Muscle of leg (tissue), 16 donors: Measurements from ENCODE around the gene MYBPHL. TPM values are rescaled to one million over a fixed set of nuclear protein-coding genes. Genes with fewer than 3 reads are reported as not detected.

Experiments used
- DNase-seq: peaks from one replicate; pipeline ENCODE4 v3.0.0; 2013
- H3K27ac ChIP-seq: one replicate; pipeline ENCODE4 v1.5.1; 2013; ENCODE audit warnings: mild to moderate bottlenecking, low read length, control low read depth
- H3K27me3 ChIP-seq: one replicate; pipeline ENCODE4 v1.6.1; 2013; ENCODE audit warnings: low read length; ENCODE audit not compliant: control insufficient read depth, insufficient read depth
- H3K36me3 ChIP-seq: one replicate; pipeline ENCODE4 v1.6.1; 2013; ENCODE audit warnings: low read length; ENCODE audit not compliant: control insufficient read depth, insufficient read depth
- H3K4me1 ChIP-seq: one replicate; pipeline ENCODE4 v1.6.1; 2013; ENCODE audit warnings: low read length; ENCODE audit not compliant: control insufficient read depth, insufficient read depth
- H3K4me3 ChIP-seq: one replicate; pipeline ENCODE4 v1.5.1; 2013; ENCODE audit warnings: low read length, control low read depth
- H3K9me3 ChIP-seq: replicated peaks from 2 replicates; pipeline ENCODE4 v1.6.1; 2013; ENCODE audit warnings: low read depth, low read length; ENCODE audit not compliant: control insufficient read depth
- WGBS: methylation state at CpG from one replicate; pipeline ENCODE4 v1.1.5; 2013; ENCODE audit warnings: missing lambda C conversion rate; ENCODE audit not compliant: insufficient coverage; 5-methylcytosine and 5-hydroxymethylcytosine counted together
- long read RNA-seq, 11 donors: transcript quantifications; one replicate each; lab custom pipeline, GENCODE V29; 2026
- polyA plus RNA-seq, 8 donors: library from polyadenylated mRNA; unstranded; fragments of 120-200 nt; gene quantifications; one replicate each; pipeline versions ENCODE4 v1.2.1 to v1.2.3, GENCODE V29; 2013; ENCODE audit warnings: inconsistent platforms in 1 of 8, low replicate concordance in 1 of 8; ENCODE audit not compliant: insufficient read length in 8 of 8, insufficient read depth in 1 of 8
- total RNA-seq: library from RNA; stranded (reverse); fragments of 120-200 nt; gene quantifications from one replicate; pipeline ENCODE4 v1.2.4, GENCODE V29; 2013

MYBPHL gene, protein sequence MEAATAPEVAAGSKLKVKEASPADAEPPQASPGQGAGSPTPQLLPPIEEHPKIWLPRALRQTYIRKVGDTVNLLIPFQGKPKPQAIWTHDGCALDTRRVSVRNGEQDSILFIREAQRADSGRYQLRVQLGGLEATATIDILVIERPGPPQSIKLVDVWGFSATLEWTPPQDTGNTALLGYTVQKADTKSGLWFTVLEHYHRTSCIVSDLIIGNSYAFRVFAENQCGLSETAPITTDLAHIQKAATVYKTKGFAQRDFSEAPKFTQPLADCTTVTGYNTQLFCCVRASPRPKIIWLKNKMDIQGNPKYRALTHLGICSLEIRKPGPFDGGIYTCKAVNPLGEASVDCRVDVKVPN
- total RNA-seq (0.71 TPM), polyA plus RNA-seq (1 to 10 TPM in 1 of 8 donors, under 1 TPM in 7; 0.15 to 1.3 (median 0.61) TPM)
- long read RNA-seq, donor 1: 0 reads
- long read RNA-seq, donor 2: 0 reads
- long read RNA-seq, donor 3: 0 reads
- long read RNA-seq, donor 4: 0 reads
- long read RNA-seq, donor 5: 0 reads
- long read RNA-seq, donor 6: 0 reads
- long read RNA-seq, donor 7: 0 reads
- long read RNA-seq, donor 8: 0 reads
- long read RNA-seq, donor 9: 0 reads
- long read RNA-seq, donor 10, partial matches to known transcripts: 0 of 1 reads
- long read RNA-seq, donor 10, other reads (novel, unspliced or antisense): 0 of 1 reads
- long read RNA-seq, donor 11: 0 reads

DNA sequence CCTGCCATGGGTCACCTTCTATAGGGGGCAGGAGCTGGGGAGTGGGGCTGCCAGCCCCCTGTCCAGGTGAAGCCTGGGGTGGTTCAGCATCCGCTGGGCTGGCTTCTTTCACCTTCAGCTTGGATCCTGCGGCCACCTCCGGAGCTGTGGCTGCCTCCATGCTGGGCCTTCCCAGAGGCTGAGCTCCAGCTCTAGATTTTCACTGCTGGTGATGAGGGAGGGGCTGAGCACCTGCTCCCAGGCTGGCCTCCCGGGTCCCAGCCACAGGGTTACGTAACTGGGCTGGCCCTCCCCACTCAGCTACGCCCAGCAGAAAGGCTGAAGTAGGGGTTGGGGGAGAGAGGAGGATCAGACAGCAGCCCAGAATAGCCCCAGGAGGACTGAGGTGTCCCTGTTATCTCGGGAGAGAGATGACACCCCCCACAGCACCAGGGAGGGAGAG lies at the start of gene MYBPHL:
Gene MYBPHL (minus strand): TSS at position 180 of the 442 bp plus-strand sequence. CDS start 20 bp downstream, at position 160.
- DNase-seq: no peak
- Histone ChIP-seq H3K36me3 (peaks cover 4% of the 10 kb centered on the region), H3K4me3 (no peak within 1 kb of the TSS), H3K27ac (no peak within 1 kb of the TSS), H3K9me3 (no peaks in the 10 kb centered on the region), H3K27me3 (no peaks in the 10 kb centered on the region), H3K4me1 (peaks cover 28% of the 10 kb centered on the region)
- WGBS: 90% methylated on average over 3 of the region's 7 CpGs

DNA sequence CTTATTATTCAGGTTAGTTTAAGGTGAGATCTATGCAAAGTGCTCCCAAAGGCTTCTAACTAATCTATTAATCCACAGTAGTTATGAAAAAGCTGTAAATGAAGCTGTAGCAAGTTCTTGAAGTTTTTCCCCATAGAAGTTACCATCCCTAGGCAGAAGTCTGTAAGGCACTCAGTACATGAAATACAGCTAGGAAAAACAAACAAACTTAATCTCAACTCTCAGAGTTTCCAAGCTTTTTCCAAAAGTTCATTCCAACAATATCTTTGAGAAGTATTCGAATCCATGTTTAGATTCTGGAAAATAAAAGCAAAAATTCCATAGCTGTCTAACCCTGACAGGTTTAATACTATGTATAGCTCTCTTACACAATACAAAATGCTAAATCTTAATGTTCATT lies 49.7 kb upstream of the MYBPHL start:
- no peak for DNase-seq

DNA sequence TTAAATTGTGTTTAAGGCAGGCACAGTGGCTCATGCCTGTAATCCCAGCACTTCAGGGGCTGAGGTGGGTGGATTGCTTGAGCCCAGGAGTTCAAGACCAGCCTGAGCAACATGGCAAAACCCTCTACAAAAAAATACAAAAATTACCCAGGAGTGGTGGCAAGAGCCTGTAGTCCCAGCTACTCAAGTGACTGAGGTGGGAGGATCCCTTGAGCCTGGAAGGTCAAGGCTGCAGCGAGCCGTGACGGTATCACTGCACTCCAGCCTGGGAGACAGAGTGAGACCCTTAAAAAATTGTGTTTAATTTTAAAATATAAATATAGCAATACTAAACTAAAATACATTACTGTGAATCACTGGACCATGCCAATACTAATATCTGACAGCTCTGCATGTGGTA lies 48.1 kb upstream of the MYBPHL start:
- peaks cover 26% of the 10 kb centered on the region for H3K36me3 ChIP-seq
- no peak overlapping the region for H3K27ac ChIP-seq
- no peak overlapping the region for H3K4me3 ChIP-seq
- no peaks in the 10 kb centered on the region for H3K4me1 ChIP-seq
- DNase-seq: no peak
- no peaks in the 10 kb centered on the region for H3K9me3 ChIP-seq
- no peaks in the 10 kb centered on the region for H3K27me3 ChIP-seq
- no CpG with 5 or more reads among the region's 3 CpGs for WGBS

More for the DNA sequence above, 49.7 kb upstream of the MYBPHL start:
- H3K4me1 ChIP-seq: no peaks in the 10 kb centered on the region
- no peak overlapping the region for H3K27ac ChIP-seq
- no peaks in the 10 kb centered on the region for H3K9me3 ChIP-seq
- H3K36me3 ChIP-seq: peaks cover 12% of the 10 kb centered on the region
- WGBS: no CpG with 5 or more reads among the region's 1 CpG
- no peaks in the 10 kb centered on the region for H3K27me3 ChIP-seq
- H3K4me3 ChIP-seq: no peak overlapping the region

DNA sequence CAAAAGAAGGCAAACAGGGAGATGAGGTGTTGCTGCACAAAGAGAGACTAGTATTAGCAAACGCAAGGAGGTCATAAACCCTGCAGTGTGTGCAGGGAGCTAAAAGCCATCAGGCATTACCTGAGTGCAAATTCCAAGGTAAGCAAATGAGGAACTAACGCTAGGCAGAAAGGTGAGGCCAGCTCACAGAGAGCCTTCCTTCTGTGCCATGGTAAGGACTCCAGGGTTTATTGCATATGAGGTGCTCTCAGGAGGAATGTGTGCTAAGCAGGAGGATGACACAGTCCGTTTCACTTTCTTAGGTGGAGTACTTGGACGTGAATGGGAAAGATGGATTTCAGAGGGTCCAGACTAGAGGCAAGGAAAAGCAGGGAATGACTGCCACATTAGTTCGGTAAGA lies 44.6 kb upstream of the MYBPHL start:
- no peaks in the 10 kb centered on the region for H3K4me1 ChIP-seq
- H3K36me3 ChIP-seq: peaks cover 32% of the 10 kb centered on the region
- no peak for DNase-seq
- no peak overlapping the region for H3K27ac ChIP-seq
- no peak overlapping the region for H3K4me3 ChIP-seq
- no peaks in the 10 kb centered on the region for H3K9me3 ChIP-seq
- WGBS: 78% methylated on average over 5 of the region's 5 CpGs
- no peaks in the 10 kb centered on the region for H3K27me3 ChIP-seq

DNA sequence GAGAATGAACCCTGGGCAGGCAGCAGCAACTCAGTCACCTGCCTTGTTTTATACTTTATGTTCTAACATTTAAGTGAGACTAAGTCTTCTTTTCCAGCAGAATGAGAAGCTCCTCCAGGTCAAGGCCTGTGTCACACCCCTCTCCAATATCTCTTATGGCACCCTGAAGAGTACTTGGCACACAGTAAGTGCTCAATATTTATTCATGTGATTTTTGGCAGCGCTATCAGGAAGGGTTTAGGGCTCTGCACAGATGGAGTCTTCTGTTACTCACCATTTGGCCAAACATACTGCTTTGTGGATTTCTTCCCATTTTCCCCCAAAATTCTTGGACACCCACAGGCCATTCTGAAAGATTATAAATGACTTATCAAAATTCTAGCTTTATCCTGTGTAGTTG lies 43.8 kb upstream of the MYBPHL start:
- DNase-seq: no peak
- H3K36me3 ChIP-seq: peaks cover 34% of the 10 kb centered on the region
- no peak overlapping the region for H3K4me3 ChIP-seq
- H3K4me1 ChIP-seq: no peaks in the 10 kb centered on the region
- H3K27me3 ChIP-seq: no peaks in the 10 kb centered on the region
- H3K27ac ChIP-seq: no peak overlapping the region
- 100% methylated on average over 1 of the region's 1 CpG for WGBS
- no peaks in the 10 kb centered on the region for H3K9me3 ChIP-seq

DNA sequence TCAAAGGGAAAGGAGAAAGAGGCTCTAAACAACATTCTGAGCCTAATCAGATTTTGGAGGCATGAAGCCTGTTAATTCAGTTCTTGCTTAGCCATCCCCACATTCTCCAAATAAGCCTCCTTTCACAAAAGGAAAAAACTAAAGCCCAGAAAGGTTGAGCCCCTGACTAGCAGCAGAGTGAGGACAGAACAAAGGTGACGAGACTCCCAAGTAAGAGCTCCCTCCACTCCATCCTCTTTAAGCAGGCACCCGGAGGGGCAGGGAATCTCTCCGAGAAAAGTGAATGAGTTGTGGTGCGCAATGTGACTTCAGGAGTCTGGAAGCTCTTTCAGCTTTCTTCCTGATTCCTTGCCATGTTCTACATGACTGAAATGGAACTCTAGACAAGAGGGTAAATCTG lies 43.4 kb upstream of the MYBPHL start:
- Histone ChIP-seq H3K27ac (no peak overlapping the region), H3K4me1 (no peaks in the 10 kb centered on the region), H3K4me3 (no peak overlapping the region), H3K9me3 (no peaks in the 10 kb centered on the region), H3K36me3 (peaks cover 37% of the 10 kb centered on the region), H3K27me3 (no peaks in the 10 kb centered on the region)
- WGBS: no CpG with 5 or more reads among the region's 4 CpGs
- DNase-seq: no peak

DNA sequence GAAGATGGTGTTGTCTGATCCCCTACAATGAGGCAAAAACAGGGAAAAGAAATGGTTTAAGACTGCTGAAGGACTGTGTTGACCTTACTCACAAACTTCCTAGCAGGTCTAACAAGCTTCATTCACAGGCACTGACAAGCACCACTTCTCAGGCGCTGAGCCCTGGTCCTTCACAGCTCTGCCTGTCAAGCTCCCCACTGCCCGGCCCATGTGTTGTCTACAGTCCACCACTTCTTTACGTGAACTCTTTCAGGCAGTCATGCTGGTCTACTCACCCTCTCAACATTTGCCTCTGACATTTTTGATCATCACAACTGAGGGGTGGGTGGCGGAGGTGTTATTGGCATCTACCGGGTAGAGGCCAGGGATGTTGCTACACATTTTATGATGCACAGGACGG lies 40.7 kb upstream of the MYBPHL start:
- Histone ChIP-seq H3K4me3 (no peak overlapping the region), H3K27me3 (no peaks in the 10 kb centered on the region), H3K4me1 (no peaks in the 10 kb centered on the region), H3K9me3 (no peaks in the 10 kb centered on the region), H3K27ac (no peak overlapping the region), H3K36me3 (peaks cover 39% of the 10 kb centered on the region)
- DNase-seq: no peak
- WGBS: 100% methylated on average over 2 of the region's 6 CpGs

DNA sequence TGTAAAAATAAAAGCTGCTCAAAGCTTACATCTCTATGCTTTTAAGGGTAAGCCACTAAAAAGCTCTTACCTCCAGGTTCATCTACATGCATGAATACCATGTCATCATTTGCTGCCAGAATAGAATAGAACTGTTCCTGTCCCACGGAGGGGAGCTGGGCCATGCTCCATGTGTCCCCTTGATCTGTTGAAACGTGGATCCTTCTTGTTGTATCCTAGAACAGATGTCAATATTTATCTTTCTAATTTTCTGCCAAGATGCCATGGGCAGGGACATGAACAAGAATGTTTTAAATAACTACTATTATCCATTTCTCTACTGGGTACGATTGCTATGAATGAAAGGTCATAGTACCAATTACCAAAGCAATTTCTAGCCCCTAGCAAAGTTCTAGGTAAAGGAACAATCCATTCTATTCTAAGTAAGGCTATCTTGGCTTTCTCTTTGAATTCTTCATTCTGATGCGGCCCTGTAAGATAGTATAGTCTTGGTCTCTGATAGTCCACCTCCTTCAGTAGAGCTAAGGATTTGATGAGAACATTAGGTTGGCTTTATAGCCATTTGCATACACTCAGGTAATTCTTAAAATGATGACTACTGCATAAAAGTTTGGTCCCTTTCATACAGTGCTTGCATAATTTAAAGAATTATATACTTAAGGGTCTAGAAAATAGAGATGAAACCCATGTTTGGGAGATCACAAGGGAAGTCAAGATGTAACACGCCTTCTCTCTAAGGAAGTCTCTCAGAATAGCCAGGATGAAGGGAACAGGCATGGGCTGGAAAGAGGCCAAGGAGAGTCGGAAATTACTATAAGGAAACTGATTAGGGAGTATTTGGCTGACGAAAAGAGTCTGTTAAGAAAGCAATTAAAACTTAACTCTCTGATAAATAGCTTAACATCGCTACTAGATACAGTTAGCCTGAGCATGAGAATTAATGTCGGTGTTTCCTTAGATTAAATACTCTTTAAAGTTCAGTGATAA lies 35.4 kb upstream of the MYBPHL start:
- H3K9me3 ChIP-seq: no peaks in the 10 kb centered on the region
- 100% methylated on average over 1 of the region's 9 CpGs for WGBS
- H3K36me3 ChIP-seq: peaks cover 24% of the 10 kb centered on the region
- no peaks in the 10 kb centered on the region for H3K4me1 ChIP-seq
- H3K4me3 ChIP-seq: no peak overlapping the region
- no peaks in the 10 kb centered on the region for H3K27me3 ChIP-seq
- H3K27ac ChIP-seq: no peak overlapping the region
- DNase-seq: peak; percentile 16

DNA sequence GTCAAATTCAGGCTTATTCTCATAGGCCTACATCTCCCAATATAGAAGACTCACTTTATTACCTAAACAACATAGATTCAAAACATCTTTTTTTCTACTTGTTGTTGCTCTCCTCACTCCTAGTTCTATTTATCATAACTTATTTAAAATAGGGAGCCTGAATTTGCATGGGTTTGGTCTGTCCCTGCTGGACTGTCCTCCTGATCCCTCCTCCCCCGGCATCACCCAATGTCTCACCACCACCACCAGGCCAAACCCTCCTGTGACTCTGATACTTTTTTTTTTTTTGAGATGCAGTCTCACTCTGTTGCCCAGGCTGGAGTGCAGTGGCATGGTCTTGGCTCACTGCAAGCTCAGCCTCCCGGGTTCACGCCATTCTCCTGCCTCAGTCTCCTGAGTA lies 31.8 kb upstream of the MYBPHL start:
- Histone ChIP-seq H3K27me3 (no peaks in the 10 kb centered on the region), H3K9me3 (no peaks in the 10 kb centered on the region), H3K36me3 (peaks cover 29% of the 10 kb centered on the region), H3K27ac (no peak overlapping the region), H3K4me1 (no peaks in the 10 kb centered on the region), H3K4me3 (no peak overlapping the region)
- DNase-seq: no peak
- 89% methylated on average over 1 of the region's 3 CpGs for WGBS
